ENCODE results near the gene YPEL3. TPM values are rescaled to one million over a fixed set of nuclear protein-coding genes. Genes with fewer than 3 reads are reported as not detected.

Gene YPEL3, protein sequence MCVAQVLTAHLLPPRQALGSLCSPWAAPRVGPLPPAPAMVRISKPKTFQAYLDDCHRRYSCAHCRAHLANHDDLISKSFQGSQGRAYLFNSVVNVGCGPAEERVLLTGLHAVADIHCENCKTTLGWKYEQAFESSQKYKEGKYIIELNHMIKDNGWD
- 10 to 100 TPM; 28.3 to 84.8 TPM for total RNA-seq

DNA sequence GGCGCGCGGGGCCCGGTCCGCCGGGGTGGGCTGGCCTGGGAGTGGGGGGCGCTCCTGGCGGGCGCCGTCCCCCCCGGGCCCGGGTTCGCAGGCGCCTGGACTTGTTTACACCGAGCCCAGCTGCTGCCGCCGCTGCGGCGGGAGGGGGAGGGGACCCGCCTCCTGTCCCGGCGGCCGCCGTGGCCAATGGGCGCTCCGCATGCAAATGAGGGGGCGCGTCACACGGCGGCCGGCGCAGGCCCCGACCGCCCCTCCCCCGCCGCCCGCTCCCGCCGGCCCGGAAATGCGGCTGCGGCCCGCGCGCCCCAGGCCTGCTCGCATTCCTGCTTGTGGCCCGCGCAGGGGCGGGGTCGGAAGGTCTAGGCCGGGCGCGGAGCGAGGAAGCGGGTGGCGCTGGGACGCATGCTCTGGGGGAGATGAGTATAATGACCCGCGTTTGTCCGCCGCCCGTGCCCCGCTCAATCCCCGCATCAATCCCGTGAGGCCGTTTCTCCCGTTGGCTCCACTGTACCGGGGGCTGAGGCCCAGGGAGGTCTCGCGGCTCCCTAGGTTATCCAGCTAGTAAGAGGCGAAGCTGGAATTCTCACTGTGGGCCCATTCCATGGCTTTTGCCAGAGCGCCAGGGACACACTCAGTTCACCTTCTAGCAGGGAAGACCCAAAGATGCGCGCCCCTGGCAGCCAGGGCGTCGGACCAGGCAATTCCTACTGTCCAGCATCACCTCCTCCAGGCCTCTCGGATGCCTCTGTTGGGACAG lies at the start of gene YPEL3:
Gene YPEL3, minus strand, starts transcription at position 109 of the 757 bp plus-strand sequence. CDS start 731 bp downstream, outside the sequence.
- ATAC-seq, result peak; percentile 82
- peak; percentile 95 to 97 (median 96) for DNase-seq
- WGBS, 2 donors, result 10 to 95% methylated on average over 5 to 59 of the region's 77 CpGs
- intact Hi-C loops (cut with DNase I), result no loop called here
- Histone ChIP-seq H3K27ac (peak within 1 kb of the TSS; percentile 90 to 98 (median 92)), H3K9me3 (no peaks in the 10 kb centered on the region), H3K4me1 (peaks cover 37% of the 10 kb centered on the region), H3K36me3 (replicated peaks in 1 of 2; ENCODE audit: insufficient read depth in 1 of 2, low read depth in 2 of 2) (peaks cover 0 to 2% of the 10 kb centered on the region in 2 donors), H3K4me3 (peak within 1 kb of the TSS; percentile 53 to 73), H3K27me3 (no peaks in the 10 kb centered on the region)
- TF ChIP-seq, protein P1, sequence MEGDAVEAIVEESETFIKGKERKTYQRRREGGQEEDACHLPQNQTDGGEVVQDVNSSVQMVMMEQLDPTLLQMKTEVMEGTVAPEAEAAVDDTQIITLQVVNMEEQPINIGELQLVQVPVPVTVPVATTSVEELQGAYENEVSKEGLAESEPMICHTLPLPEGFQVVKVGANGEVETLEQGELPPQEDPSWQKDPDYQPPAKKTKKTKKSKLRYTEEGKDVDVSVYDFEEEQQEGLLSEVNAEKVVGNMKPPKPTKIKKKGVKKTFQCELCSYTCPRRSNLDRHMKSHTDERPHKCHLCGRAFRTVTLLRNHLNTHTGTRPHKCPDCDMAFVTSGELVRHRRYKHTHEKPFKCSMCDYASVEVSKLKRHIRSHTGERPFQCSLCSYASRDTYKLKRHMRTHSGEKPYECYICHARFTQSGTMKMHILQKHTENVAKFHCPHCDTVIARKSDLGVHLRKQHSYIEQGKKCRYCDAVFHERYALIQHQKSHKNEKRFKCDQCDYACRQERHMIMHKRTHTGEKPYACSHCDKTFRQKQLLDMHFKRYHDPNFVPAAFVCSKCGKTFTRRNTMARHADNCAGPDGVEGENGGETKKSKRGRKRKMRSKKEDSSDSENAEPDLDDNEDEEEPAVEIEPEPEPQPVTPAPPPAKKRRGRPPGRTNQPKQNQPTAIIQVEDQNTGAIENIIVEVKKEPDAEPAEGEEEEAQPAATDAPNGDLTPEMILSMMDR (IDR thresholded peaks at IDR 0.05), result no peak
- peak; percentile 57 to 87 (median 76) for TF ChIP-seq POLR2A (IDR thresholded peaks at IDR 0.05)

DNA sequence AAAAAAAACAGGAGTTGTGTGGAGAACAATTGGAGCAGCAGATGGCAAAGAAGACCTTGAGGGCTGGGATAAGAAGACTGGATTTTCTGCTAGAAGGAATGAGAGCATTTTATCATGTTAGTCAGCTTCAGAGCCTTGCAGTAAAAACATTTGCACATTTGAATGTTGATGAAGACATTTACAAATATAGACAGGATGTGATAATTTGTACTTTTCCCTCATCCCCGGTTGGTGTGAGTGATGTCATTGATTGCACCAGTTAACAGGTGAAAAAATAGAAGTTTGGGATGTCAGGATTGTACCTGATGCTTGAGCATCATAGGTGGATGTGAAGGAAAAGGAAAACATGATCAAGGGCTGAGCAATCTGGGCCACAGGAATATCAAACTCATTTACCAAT lies 49.6 kb upstream of the YPEL3 start:
- ATAC-seq (no peak), DNase-seq (no peak)
- Histone ChIP-seq H3K36me3 (replicated peaks in 1 of 2; ENCODE audit: insufficient read depth in 1 of 2, low read depth in 2 of 2) (no peaks in the 10 kb centered on the region), H3K27me3 (no peaks in the 10 kb centered on the region), H3K27ac (no peak overlapping the region), H3K9me3 (no peaks in the 10 kb centered on the region), H3K4me3 (no peak overlapping the region), H3K4me1 (no peaks in the 10 kb centered on the region)
- TF ChIP-seq POLR2A (IDR thresholded peaks at IDR 0.05), result no peak
- TF ChIP-seq, protein P1 (IDR thresholded peaks at IDR 0.05), result no peak
- intact Hi-C loops (cut with DNase I), result no loop called here
- 54 to 61% methylated on average over 1 of the region's 1 CpG for WGBS, 2 donors

DNA sequence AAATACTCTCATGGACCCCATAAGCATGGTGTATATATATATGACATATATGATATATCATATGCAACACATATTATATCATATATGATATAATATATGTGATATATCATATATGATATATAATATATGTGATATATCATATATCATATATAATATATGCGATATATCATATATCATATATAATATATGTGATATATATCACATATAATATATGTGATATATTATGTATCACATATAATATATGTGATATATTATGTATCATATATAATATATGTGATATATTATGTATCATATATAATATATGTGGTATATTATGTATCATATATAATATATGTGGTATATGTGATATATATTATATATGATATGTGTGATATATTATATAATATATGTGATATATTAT lies 48.9 kb upstream of the YPEL3 start:
- no peaks in the 10 kb centered on the region for H3K4me1 ChIP-seq
- TF ChIP-seq, protein P1 (IDR thresholded peaks at IDR 0.05), result no peak
- no peak for TF ChIP-seq POLR2A (IDR thresholded peaks at IDR 0.05)
- intact Hi-C loops (cut with DNase I), result no loop called here
- H3K4me3 ChIP-seq, result no peak overlapping the region
- H3K27ac ChIP-seq, result no peak overlapping the region
- DNase-seq (no peak), ATAC-seq (no peak)
- 75 to 79% methylated on average over 1 of the region's 1 CpG for WGBS, 2 donors
- no peaks in the 10 kb centered on the region for H3K9me3 ChIP-seq
- no peaks in the 10 kb centered on the region for H3K36me3 ChIP-seq (replicated peaks in 1 of 2; ENCODE audit: insufficient read depth in 1 of 2, low read depth in 2 of 2)
- no peaks in the 10 kb centered on the region for H3K27me3 ChIP-seq

DNA sequence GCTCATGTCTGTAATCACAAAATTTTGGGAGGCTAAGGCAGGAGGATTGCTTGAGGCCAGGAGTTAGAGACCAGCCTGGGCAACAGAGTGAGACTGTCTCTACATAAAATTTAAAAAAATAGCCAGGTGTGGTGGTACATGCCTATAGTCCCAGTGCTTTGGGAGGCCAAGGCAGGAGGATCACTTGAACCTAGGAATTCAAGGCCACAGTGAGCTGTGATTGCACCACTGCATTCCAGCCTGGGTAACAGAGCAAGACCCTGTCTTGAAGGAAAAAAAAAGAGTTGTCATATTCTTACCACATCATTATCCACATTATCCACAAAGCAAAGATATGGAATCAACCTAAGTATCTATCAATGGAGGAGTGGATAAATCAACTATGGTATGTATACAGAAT lies 48.0 kb upstream of the YPEL3 start:
- intact Hi-C loops (cut with DNase I), result no loop called here
- TF ChIP-seq, protein P1 (IDR thresholded peaks at IDR 0.05), result no peak
- TF ChIP-seq POLR2A (IDR thresholded peaks at IDR 0.05), result no peak
- DNase-seq (no peak), ATAC-seq (no peak)
- no peaks in the 10 kb centered on the region for H3K27me3 ChIP-seq
- no peaks in the 10 kb centered on the region for H3K9me3 ChIP-seq
- no peaks in the 10 kb centered on the region for H3K36me3 ChIP-seq (replicated peaks in 1 of 2; ENCODE audit: insufficient read depth in 1 of 2, low read depth in 2 of 2)
- no peaks in the 10 kb centered on the region for H3K4me1 ChIP-seq
- H3K27ac ChIP-seq, result no peak overlapping the region
- no peak overlapping the region for H3K4me3 ChIP-seq

DNA sequence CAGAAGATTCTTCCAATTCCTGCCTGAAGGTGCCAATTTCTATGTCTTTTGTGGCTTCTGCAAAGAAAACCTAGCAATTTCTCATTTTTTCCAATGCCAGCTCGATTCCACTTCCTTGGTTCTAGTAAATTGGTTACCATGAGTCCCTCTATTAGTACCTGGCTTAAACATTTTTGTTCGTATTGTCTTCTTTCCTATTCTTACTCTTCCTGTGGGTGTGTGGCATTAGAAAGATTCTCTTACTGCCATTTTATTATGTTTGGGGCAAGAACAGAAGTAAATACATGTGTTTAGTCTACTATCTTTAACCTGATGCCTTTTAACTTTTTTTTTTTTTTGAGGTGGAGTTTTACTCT lies 47.3 kb upstream of the YPEL3 start:
- Histone ChIP-seq H3K4me3 (no peak overlapping the region), H3K9me3 (no peaks in the 10 kb centered on the region), H3K27me3 (no peaks in the 10 kb centered on the region), H3K4me1 (no peaks in the 10 kb centered on the region), H3K36me3 (replicated peaks in 1 of 2; ENCODE audit: insufficient read depth in 1 of 2, low read depth in 2 of 2) (no peaks in the 10 kb centered on the region), H3K27ac (no peak overlapping the region)
- no peak for DNase-seq
- ATAC-seq, result no peak
- TF ChIP-seq POLR2A (IDR thresholded peaks at IDR 0.05), result no peak
- TF ChIP-seq, protein P1 (IDR thresholded peaks at IDR 0.05), result no peak
- intact Hi-C loops (cut with DNase I), result no loop called here
- 46 to 55% methylated on average over 2 of the region's 2 CpGs for WGBS, 2 donors

Measured in body of pancreas (tissue), 4 donors.